HFF-Myc (cell line): Measurements from ENCODE around the gene KCNJ9.
"Not testable (repeated sequence)": the region's sequence is repeated elsewhere in the genome, so short reads cannot be mapped to it uniquely, and the experiment has no call there.

ENCODE experiments used
- DNase-seq: peaks from one replicate; pipeline ENCODE4 v3.0.0-alpha.2; 2011; ENCODE audit warnings: low read depth; ENCODE audit errors: extremely low read depth
- H3K4me3 ChIP-seq: replicated peaks from 2 replicates; pipeline ENCODE4 v1.5.1; 2011; ENCODE audit warnings: low read depth, mild to moderate bottlenecking, control low read depth, low read length
- TF ChIP-seq, protein P1 (sequence below): IDR thresholded peaks from 2 replicates; pipeline ENCODE4 v1.5.1; 2012; ENCODE audit warnings: mild to moderate bottlenecking, low read depth, low read length, control low read depth; ENCODE audit errors: missing control alignments

The KCNJ9 gene

DNA sequence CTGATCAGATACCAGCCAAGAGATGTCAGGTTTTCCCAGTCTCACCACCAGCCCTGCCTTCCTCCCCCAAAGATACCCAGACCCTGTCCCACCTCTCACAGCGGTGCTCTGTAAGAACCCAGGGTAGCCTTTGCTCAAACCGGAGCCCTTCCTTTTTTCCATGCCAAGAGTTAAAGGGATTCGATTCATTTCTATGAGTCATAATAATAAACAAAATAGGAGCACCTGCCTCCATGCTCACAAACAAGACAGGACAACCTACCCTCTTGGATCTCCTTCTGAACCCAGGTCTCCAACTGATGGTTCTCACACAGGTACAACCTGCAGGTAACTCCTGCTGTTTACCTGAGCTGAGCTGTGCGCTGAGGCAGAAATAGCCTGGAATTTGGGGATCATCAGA lies 28.3 kb downstream of the KCNJ9 start:
- H3K4me3 ChIP-seq = no peak overlapping the region
- DNase-seq = no peak
- TF ChIP-seq, protein P1, sequence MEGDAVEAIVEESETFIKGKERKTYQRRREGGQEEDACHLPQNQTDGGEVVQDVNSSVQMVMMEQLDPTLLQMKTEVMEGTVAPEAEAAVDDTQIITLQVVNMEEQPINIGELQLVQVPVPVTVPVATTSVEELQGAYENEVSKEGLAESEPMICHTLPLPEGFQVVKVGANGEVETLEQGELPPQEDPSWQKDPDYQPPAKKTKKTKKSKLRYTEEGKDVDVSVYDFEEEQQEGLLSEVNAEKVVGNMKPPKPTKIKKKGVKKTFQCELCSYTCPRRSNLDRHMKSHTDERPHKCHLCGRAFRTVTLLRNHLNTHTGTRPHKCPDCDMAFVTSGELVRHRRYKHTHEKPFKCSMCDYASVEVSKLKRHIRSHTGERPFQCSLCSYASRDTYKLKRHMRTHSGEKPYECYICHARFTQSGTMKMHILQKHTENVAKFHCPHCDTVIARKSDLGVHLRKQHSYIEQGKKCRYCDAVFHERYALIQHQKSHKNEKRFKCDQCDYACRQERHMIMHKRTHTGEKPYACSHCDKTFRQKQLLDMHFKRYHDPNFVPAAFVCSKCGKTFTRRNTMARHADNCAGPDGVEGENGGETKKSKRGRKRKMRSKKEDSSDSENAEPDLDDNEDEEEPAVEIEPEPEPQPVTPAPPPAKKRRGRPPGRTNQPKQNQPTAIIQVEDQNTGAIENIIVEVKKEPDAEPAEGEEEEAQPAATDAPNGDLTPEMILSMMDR = no peak

DNA sequence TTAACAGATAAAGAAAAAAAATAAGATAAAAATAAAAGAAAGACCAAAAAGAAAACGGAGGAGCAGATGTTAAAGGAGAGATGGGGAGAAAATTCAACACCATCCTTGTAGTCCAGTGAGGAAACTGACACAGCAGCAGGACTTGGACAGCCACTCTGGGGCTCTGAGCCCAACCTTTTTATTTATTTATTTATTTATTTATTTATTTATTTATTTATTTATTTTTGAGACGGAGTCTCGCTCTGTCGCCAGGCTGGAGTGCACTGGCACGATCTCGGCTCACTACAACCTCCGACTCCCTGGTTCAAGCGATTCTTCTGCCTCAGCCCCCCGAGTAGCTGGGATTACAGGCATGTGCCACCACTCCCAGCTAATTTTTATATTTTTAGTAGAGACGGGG lies 30.1 kb downstream of the KCNJ9 start:
- not testable (repeated sequence) for DNase-seq

DNA sequence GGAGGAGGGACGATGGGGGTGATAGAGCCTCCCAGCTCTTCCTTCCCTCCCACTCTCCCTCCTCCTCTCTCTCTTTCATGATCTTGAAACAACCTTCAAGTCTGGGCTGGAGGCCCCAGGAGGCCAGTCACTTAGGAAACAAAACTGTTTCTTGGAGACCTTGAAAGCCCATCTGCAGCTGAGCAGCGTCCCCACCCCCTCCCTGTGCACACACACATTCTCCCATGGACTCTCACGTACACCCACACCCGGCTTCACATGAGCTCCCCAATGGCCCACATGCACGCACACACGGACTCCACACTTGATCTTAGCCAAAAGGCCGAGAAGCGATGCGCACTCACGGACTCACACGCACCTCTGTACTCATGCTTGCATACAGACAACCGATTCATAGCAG lies 31.0 kb downstream of the KCNJ9 start:
- DNase-seq = no peak
- no peak overlapping the region for H3K4me3 ChIP-seq
- TF ChIP-seq, protein P1 = no peak

More for the DNA sequence above, 30.1 kb downstream of the KCNJ9 start:
- not testable (repeated sequence) for H3K4me3 ChIP-seq

DNA sequence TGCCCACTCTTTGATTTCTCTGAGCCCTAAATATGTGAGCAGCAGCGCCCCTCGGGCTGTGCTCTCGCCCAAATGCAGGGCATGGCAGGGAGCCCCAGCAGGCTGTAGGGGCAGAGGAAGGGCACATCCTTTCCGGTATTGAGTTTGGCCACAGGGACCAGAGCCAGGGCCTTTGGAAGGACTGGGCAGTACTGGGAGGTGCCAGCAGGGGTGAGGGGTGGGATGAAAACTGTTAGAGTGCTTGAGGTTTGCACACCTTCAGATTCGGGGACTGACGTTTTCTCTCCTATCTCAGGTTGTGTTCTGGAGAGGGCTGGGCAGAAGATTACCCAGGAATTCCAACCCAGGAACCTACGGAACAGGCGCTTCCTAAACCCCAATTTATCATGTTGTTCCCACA lies 32.1 kb downstream of the KCNJ9 start:
- TF ChIP-seq, protein P1 = no peak
- H3K4me3 ChIP-seq = no peak overlapping the region
- DNase-seq = no peak

DNA sequence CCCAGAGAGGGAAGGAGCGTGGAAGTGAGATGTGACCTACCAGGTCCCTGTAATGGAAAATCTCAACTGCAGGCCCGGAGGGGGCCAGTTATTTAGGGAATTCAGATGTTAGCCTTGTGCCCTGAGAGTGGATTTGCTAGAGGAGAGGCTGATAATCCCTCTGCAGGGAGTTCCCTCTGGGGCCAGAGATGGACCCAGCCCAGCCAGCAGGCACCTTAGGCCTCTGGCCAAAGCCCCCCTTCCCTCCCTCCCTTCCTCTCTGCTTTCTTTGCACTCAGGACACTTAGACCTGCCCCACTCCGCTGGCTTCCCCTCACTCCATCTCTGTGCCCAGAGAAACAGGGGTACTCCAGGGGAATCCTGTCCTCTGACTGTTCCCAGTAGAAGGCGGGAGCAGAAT lies 32.7 kb downstream of the KCNJ9 start:
- DNase-seq = no peak
- H3K4me3 ChIP-seq = no peak overlapping the region
- TF ChIP-seq, protein P1 = no peak

DNA sequence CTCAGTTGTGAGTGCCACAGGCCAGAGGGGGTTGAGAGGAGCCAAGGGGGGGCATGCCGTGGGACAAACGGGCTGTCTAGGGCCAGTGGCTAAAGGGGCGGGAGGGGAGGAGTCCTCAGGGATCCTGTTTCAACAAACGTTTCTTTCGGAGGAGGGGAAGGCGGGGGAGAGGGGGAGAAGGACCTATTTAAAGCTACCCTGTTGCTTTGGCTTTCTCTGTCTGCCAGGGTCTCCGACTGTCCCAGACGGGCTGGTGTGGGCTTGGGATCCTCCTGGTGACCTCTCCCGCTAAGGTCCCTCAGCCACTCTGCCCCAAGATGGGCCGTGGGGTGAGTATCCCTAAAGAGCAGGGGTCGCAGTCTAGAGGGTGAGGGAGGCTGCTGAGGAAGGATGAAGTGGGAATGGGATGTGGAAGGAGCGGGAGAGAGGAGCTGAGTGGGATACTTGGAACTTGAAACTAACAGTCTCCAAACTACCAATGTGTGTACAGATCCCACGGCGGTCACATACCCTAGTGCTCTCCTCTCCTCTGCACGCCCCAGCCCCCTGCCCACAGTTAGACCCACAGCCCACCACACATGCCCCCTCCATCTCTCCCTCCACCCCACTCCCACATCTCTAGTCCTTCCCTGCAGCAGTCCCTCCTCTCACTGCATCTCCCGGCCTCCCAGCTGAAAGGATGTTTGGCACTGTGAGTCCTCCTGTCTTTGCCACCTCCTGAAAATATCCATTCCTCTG lies 34.4 kb downstream of the KCNJ9 start, which contains the start of gene ATP1A2:
ATP1A2 (plus strand) TSS at position 215 of the 738 bp plus-strand sequence; CDS start at position 318, 103 bp downstream.
- TF ChIP-seq, protein P1 = no peak
- no peak within 1 kb of the TSS for H3K4me3 ChIP-seq
- DNase-seq = no peak

DNA sequence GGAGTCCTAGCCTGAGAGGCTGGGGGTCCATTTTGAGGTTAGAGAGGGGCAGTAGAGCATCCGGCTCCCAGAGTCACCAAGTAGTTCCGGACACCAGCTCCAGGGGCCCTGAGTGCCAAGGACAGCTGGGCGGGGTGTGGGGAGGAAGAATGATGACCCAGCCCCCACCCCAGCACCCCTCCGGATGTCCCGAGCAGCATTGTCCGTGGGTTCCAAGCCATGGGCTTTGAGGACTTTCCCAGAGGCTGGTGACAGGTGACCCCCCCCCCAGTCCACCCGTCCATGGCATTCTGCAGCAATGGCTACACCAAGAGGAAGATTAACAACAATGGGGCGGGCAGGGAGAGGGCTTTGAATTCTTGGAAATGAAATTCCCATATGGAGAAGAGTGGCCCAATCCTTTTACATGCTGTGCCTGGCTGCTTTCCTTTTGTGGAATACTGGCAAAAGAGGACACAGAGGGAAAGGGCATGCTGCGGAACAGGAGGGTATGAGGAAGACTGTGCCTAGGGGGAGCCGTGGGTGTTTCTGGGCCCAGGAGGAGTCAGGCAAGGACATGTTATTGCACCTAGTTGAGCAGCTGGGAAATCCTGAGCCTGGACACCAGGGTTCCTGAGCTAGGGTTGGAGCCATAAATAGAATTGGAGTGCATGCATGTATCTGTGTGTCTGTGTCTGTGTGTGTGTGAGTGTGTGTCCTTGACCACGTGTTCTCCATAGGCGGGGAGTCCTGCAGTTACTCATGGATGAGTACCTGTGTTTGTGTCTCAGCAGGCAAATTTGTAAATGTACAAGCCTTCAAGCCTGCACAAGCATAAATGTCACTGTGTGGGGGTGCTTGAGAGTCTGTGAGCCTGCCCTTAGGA lies 35.2 kb downstream of the KCNJ9 start:
- TF ChIP-seq, protein P1 = no peak
- H3K4me3 ChIP-seq = no peak overlapping the region
- no peak for DNase-seq
